Keratinocyte (primary cell): ENCODE results near the gene ANKFY1.

Experiments used
- CTCF ChIP-seq, 3 experiments: IDR thresholded peaks in 1 of 3; conservative IDR thresholded peaks in 1 of 3; optimal IDR thresholded peaks in 1 of 3; 2 replicates in 2 of 3; 3 replicates in 1 of 3; pipeline versions ENCODE3 to v1.5.1; 2011; ENCODE audit warnings: low read length in 3 of 3, mild to moderate bottlenecking in 3 of 3, moderate library complexity in 2 of 3, control low read depth in 1 of 3, inconsistent platforms in 1 of 3; ENCODE audit not compliant: insufficient read depth in 2 of 3; ENCODE audit errors: extremely low read depth in 1 of 3
- EZH2 ChIP-seq: IDR thresholded peaks from one replicate; pipeline ENCODE4 v1.6.1; 2012; ENCODE audit warnings: inconsistent platforms, mild to moderate bottlenecking, low read length, moderate library complexity

GRCh38 chr17:4166419-4166818, 97.4 kb downstream of the ANKFY1 start:
- TF ChIP-seq CTCF (optimal IDR thresholded peaks at IDR 0.05 in 1 of 3, IDR thresholded peaks at IDR 0.05 in 1 of 3, conservative IDR thresholded peaks at IDR 0.05 in 1 of 3; ENCODE audit: extremely low read depth in 1 of 3, insufficient read depth in 2 of 3, low read length in 3 of 3) (no peak), EZH2 (no peak)
